Fibroblast of skin of abdomen (primary cell): ENCODE measurements around the gene GEMIN4.

ENCODE experiments used
- DNase-seq: peaks from one replicate; pipeline ENCODE4 v3.0.0-alpha.2; 2013

The GEMIN4 gene

DNA sequence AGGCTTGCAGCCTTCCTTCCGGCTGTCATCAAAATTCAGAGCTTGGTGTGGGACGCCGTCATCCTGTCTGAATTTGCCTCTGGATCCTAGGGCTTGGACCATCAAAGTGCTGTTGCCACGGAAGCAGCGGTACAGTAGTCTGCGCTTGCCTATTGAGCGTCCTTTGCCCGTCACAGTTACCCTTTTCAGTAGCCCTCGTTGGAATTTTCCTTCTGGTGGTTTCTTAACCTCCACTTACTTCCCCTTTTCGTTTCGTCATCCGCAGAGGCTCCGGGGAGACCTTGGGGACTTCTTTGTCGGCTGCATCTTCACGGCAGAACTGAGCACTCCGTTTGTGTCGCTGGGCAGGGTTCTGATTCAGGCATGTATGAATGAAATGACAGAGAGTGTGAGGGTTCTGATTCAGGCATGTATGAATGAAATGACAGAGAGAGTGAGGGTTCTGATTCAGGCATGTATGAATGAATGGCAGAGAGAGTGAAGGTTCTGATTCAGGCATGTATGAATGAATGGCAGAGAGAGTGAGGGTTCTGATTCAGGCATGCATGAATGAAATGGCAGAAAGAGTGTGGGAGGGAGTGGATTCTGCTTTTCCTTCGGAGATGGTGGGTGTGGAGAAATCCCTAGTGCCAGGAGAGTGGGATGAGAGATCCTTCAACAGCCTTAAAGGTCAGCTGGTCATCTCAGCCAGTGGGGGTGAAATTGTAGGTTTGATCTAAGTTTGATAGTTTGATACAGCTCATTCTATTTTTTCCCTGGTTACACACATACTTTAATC, 11.6 kb downstream of the GEMIN4 start:
- no peak for DNase-seq

DNA sequence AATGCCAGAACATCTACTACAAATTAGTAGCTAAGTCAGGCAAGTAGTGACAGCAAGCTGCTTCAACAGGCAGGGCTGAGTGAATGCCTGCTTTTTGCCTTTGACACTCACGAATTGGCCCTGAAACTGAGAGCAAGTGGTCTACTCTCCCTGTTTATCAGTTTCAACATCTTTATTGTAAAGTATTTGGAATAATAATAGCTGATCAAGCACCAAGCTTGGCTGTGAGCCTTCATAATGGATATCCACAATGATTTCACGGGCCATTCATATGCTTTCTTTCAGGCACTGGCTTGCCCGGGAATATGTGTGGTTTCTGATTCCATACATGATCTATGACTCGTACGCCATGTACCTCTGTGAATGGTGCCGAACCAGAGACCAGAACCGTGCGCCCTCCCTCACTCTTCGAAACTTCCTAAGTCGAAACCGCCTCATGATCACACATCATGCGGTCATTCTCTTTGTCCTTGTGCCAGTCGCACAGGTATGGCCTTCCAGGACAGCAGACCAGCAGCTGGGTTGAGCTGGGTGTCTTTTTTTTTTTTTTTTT, 14.4 kb downstream of the GEMIN4 start:
- DNase-seq, result no peak

- no peak for DNase-seq
Measured at GRCh38 chr17:733743-734142, 18.3 kb downstream of the GEMIN4 start.

- peak; percentile 38 for DNase-seq
Measured at GRCh38 chr17:732902-733720, 19.0 kb downstream of the GEMIN4 start.

GRCh38 chr17:732067-732901, 19.8 kb downstream of the GEMIN4 start, which contains the start of gene TLCD3A:
Gene TLCD3A, plus strand, starts transcription at chr17:732596. Its CDS starts 52 bp downstream, at chr17:732648.
- DNase-seq, result peak; percentile 75

GRCh38 chr17:731644-732066, 20.4 kb downstream of the GEMIN4 start:
- no peak for DNase-seq

- no peak for DNase-seq
Measured at GRCh38 chr17:728911-729310, 23.2 kb downstream of the GEMIN4 start.

DNA sequence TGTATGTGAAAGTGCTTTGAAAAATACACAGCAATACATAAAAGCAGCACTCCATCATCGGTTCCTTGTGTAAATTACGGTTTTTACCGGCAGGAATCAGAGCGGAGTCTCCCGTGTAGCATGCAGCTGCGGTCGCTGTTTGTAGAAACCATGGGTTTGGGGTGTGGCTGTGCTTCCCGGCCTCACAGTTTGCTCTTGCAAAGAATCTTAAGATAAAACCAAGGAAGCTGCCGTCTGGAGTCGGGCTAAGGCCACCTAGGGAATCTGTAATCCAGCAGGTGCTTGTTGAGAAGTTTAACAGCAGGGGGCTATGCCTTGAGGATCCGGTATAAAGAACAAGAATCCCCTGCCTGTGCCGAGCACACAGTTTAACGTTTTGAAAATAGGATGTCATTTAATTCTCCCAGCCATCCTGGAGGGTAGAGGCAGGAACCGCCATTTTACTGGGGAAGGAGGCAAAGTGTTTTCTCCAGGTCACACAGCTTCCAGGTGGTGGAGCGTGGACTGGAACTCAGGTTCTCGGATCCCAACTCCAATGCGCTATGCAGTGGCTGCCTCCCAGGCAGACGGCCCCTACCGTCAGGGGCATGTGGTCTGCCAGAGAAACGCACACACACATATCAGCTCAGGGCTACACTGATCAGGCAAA, 25.7 kb downstream of the GEMIN4 start:
- no peak for DNase-seq

- DNase-seq, result no peak
Measured at GRCh38 chr17:725746-726145, 26.3 kb downstream of the GEMIN4 start.

GRCh38 chr17:725084-725483, 27.0 kb downstream of the GEMIN4 start:
- DNase-seq, result no peak

- DNase-seq, result no peak
Measured at GRCh38 chr17:721540-721937, 30.5 kb downstream of the GEMIN4 start.

DNA sequence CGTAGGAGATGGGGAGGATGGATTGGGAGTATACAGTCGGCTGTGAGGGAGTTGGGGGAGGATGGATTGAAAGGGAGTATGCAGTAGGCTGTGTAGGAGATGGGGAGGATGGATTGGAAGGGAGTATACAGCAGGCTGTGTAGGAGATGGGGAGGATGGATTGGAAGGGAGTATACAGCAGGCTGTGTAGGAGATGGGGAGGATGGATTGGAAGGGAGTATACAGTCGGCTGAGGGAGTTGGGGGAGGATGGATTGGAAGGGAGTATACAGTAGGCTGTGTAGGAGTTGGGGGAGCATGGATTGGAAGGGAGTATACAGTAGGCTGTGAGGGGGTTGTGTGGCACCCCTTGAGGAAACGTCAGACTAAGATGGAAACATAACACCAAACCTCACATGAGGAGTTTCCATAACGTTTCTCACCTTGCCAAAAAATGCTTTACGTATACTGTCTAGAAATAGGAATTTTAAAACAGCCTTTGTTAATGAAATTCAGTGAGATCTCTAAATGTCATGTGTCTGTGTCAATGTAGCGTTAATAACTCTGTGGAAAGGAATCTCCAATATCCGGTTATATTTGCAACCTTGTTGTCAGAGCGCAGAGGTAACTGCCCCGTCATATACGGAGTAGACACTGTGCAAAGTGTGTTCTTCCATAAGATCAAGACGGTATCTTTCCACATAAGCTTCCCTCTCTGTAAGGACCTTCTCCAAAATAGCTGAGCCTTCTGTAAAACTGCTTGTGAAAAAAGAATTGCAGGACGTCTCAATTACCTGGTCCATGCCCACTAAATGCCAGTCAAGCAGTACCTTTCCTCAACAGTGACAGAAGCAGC, 31.1 kb downstream of the GEMIN4 start:
- DNase-seq, result no peak

GRCh38 chr17:718075-718474, 34.0 kb downstream of the GEMIN4 start:
- DNase-seq, result no peak

GRCh38 chr17:708132-708531, 43.9 kb downstream of the GEMIN4 start:
- DNase-seq, result no peak

GRCh38 chr17:705863-706262, 46.2 kb downstream of the GEMIN4 start:
- DNase-seq, result no peak

DNA sequence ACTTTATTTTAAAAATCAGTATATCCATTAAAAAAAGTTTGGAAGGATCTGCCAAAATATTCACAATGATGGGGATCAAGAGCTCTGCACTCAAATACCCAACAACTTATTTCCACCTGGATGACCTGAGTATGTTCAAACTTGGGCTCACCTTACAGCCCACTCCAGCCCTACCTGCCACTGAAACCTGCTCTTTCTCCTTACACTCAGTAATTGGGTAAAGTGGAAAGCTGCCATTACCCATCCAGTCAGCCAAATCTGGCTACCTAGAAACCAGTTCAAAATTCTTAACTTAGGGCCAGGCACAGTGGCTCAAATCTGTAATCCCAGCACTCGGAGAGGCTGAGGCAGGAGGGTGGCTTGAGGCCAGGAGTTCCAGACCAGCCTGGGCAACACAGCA, 47.1 kb downstream of the GEMIN4 start:
- DNase-seq, result no peak

DNA sequence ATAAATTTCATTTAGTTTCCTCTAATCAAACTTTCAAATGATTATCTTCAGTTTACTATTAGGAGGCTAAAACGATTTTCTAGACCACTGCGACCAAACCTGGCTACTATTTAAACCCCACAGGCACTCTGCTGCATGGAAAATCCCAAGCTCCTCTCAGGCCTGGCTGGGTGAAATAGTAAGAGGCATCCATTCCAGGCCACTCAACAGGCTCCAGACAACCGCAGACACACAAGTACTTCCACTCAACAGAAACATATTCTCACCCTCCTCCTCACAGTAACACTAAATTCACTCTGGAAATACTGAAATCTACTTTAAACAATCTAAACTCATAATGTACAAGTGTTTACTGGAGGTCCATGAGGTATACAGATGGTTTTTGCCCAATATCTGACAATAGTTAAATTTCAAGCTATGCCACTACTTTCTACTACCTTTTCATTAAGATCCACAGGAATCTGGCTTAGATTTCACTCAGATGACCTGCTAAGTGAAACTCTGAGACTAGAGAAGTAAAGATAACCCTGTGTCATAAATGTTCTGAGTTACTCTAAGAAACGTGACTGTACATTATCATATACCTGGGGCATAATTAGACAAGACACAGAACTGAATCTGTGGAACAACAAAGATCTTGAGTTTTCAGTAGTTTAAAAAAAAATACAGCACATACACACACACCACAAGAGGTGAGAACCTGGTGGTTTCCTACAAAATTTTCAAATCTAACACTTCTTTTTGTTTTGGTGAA, 47.8 kb downstream of the GEMIN4 start:
- DNase-seq, result no peak

DNA sequence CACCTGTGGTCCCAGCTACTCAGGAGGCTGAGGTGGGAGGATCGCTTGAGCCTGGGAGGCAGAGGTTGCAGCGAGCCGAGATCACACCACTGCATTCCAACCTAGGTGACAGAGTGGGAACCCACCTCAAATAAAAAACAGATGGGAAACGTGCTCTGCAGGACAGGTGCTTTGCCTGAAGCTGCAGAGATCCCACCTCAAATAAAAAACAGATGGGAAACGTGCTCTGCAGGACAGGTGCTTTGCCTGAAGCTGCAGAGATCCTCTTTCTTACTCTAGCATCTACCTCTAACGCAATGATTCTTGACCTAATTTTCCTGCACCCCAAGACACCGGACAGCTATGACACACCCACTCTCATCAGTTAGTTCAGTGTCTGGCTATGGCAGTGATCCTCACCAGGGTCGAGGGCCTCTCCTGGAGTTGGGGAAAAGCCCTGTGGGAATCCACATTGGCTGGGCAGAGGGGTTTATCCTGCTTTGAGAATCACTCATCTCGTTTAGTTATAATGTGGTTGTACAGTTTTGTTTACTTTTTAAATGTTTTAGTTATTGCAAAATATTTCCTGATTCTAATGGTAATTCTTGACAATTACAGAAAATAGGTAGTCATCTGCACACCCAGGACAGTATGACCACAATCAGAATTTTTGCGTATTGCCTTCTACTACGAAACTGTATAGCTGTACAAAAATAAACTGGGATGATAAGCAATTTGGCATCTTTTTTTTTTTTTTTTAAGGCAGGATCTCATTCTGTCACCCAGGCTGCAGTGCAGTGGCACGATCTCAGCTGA, 48.8 kb downstream of the GEMIN4 start:
- no peak for DNase-seq

DNA sequence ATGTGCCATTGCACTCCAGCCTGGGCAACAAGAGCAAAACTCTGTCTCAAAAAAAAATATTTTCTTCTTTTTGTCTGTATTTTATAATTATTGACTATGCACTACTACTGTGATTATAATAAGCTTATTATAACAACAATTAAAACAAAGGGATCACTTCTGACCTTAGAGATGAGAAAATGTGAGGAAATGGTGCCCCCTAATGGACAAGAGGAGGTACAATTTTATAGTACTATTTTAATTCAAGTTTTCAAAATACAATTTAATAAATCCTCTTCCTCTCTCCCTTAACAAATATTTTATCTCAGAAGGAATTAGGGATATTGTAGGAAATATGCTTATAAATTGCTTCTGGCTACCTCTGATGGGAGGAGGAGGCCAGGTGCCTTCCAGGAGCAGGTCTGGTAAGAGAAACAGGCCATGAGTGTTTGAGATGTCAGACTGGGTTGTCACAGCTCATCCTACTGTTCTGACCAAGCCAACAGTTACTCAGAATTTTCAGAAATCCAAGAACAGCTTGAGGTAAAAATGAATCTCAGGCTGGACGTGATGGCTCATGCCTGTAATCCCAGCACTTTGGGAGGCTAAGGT, 51.5 kb downstream of the GEMIN4 start:
- peak; percentile 40 for DNase-seq
